NCI-H1105 (cell line): ENCODE measurements around the gene TAF13.

Experiments used
- DNase-seq: peaks from one replicate; lab custom pipeline; 2025; lab: John Stamatoyannopoulos, UW

TAF13 gene, protein sequence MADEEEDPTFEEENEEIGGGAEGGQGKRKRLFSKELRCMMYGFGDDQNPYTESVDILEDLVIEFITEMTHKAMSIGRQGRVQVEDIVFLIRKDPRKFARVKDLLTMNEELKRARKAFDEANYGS

DNA sequence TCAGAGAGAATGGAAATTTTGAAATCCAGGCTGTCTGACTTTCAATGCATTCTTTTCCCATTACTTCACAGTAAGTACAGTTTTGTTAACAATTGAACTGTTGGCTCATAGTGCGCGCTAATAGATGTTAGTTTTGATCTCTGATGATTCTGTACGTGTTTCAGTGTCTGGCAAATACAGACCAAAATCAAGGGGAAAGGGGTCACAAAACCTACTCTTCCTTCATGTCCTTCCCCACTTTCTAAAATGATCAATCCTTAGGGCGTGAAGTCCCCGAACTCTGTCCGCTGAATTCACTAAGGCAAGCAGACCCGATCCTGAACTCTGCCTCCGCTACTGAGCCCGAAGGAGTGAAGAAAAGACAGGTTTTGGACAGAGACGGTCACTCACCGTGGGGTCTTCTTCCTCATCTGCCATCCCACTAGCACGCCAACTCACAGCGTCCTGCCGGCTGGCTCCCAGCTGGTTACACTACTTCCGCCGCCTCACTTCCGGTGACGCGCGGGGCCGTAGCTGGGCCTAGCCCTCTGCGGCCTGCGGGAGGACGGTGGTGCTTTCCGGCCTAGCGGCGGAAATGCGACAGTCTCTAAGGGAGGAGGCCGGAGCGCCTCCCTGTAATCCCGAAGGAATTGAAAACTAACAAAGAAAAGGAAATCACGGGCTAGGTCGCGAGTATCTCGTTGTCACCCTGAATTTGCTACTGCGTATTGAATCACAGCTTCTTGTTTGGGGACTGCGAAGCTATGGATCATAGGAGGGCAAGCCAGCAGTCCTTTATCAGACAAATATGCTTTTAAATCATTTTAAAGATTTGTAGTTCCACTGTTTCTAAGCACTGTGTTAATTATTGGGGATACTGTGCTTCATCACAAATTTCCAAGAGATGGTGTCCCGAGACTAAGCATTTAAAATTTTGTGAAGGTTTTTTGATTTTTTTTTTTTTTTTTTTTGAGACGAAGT is at the start of gene TAF13:
TAF13 (minus strand) TSS at position 473 of the 960 bp plus-strand sequence; CDS start at position 417, 56 bp downstream.
- DNase-seq: peak; percentile 91

DNA sequence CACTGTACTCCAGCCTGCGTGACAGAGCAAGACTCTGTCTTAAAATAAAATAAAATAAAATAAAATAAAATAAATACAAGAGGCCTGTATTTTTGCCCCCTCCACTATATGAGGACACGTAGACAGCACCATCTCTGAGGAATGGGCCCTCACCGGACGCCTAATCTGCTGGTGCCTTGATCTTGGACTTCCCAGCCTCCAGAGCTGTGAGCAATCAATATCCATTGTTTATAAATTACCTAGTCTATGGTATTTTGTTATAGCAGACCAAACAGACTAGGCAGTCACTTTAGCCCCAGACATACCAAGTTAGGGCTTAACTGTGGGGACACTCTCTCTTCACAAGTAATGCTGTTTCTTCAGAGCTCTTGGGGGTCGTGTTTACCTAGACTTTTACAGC is 44.6 kb upstream of the TAF13 start:
- DNase-seq: no peak

DNA sequence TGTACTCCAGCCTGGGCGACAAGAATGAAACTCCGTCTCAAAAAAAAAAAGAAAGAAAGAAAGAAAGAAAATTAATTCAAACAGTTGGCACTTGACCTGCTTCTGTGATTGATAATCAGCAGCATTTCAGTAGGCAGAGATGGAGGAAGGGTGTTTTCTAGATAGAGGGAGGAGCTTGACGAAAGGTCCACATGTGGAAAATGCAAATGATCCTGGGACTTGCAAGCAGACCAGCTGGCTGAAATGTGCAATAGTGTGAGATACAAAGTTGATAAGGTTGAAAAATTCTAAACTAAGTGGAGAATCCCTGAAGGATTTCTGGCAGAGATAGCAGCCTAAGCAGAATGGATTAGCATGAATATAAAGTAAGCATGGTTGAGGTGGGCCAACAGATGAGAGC is 42.3 kb upstream of the TAF13 start:
- no peak for DNase-seq

DNA sequence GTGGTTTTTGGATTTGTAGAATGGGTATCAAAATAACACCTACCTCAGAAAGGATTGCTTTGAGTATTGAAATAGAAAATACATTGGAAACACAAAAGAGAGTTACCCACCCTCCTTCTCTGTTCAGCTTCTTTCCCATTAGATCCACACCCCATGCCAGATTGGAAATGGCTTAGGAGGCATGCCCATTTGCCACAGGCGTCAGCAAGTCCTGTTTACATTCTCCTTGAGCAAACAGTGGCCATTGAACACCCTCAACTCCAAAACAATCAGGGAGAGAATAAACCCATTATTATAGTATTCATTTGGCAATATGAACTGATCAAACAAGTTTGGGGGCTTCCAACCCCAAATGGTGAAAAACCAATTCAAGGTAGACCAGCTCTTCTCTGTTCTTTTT is 40.5 kb upstream of the TAF13 start:
- peak; percentile 81 for DNase-seq

DNA sequence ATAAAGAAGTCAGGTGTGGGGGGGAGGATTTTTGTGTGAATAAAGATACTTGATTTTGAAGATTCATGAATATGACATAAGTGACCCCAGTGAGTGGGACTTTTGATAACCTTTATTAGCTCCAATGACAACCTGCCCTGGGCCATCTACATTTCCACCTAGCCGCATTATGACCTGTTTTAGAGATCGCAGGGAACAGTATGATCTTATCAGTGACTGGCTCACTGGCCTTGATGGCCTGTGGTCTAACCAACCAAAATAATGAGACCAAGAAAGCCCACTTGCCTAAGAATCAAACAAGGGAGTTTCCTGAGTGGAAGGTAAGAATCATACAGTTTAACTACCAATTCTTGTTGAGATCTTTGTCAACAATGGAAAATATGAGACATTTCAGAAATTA is 39.9 kb upstream of the TAF13 start:
- DNase-seq: no peak

DNA sequence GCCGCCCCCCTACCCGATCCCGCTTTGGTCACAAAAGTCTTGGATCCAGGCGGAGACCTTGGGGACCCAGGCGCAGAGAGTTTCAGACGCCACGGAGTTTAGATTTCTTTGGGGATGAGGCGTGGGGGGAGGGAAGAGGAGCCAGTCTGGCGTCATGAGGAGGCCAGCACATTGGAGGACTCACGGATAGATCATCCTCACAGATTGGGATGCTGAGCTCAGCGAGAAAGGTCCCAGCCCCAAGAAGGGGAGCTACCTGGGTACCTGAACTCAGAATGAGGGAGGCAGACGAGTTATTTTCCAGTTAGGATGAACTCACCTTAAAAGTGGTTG is 38.5 kb upstream of the TAF13 start:
- peak; percentile 54 for DNase-seq

DNA sequence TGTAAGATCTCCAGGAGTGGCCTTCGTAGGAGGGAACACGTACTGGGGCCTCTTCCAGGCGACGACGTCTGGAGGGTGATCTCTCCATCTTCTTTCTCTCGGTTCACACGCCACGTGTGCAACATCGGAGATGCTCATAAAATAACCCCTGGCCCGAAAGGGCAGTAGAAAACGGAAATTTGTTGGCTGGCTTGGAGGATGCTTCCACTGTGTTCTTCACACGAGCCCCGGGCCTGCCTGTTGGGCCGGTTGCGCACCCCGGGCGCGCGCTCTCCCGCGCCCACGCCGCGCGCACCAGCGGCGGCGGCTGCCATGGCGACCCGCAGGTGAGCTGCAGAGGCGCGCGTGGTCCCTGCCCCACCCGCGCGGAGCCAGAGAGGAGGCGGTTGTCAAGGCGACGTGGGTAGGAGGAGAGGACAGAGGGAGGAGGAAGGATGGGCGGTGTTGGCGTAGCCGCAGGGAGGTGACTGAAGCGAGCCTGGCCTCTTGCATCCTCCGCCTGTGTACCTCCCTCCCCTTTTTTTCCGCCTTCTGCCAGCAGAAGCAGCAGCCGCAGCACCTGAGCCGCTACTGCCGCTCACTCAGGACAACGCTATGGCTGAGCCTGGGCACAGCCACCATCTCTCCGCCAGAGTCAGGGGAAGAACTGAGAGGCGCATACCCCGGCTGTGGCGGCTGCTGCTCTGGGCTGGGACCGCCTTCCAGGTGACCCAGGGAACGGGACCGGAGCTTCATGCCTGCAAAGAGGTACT is 38.0 kb upstream of the TAF13 start, which contains the start of gene ELAPOR1:
ELAPOR1 (plus strand) TSS at position 526 of the 752 bp plus-strand sequence; CDS start at position 595, 69 bp downstream.
- peak; percentile 79 for DNase-seq

DNA sequence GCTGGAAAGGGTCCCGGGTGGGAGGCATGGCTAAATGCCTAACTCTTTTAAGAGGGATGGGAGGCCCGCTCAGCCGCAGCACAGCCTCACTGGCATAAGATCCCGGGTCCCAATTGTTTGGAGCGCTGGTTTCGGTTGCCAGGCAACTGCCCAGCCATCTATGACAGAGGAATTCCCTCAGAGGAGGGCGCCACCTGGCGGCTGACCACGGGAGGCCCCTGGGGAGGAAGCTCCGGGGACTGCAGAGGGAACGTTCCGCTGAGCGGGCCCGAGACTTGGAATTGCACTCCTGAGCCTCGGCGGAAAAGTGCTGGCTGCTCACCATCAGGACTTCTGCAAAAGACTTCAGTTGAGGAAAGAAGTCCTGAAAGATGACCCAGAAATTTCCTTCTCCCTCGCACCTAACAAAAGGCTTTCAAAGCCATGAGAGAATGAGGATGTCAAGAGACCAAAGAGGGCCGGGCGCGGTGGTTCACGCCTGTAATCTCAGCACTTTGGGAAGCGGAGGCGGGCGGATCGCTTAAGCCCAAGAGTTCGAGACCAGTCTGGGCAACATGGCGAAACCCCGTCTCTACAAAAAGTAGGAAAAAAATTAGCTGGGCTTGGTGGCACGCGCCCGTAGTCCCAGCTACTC is 37.0 kb upstream of the TAF13 start:
- peak; percentile 94 for DNase-seq

DNA sequence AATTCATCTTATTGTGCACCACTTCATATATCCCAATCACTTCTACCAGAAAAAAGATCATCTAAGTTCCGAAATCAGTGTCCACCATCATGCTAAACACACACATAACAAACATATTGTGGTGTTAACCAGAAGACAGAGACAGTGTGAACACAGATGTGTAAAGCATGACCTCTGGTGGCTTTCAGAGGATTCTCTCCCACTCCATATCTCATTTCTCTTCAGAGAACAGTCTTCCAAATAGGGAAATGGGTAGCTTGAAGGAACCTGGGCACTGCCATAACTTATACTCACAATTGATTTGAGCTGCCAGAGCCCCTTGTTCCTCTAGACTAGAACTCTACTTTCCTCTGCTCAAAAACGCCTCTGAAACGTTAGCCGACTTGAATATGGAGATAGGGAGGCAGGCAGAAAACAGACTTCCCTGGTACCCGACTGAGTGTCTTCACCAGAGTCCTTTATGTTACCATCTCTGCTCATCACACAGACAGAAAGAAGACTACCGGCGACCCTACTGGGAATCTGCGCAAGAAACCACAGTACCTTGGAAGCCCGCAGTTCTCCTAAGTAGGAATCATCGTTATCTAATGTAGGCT is 36.4 kb upstream of the TAF13 start:
- no peak for DNase-seq

DNA sequence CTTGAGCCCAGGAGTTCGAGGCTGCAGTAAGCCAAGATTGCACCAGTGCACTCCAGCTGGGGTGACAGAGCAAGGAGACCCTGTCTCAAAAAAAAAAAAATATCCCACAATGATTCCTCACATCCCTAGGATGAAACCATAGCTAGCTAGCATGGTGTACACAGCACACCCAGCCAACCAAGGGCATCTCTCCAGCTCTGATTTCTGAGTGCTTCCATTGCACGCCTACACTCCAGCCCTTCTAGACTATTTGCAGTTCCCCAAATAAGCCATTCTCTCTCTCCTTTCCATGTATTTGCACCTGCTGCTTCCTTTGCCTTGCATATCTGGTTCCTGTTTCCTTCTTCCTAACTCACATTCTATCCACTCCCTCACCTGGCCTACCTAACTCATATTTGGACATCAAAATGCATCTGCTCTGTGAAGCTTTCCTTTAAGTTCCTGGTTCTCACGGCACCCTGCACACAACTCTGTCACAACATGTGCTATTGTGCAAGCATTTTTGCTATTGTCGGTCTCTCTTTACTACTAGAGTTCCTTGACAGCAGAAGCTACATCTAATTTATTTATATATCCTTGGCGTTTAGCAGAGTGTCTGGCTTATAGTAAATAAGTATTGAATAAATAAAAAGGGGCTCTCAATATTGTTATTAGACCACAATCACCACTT is 35.7 kb upstream of the TAF13 start:
- DNase-seq: no peak

DNA sequence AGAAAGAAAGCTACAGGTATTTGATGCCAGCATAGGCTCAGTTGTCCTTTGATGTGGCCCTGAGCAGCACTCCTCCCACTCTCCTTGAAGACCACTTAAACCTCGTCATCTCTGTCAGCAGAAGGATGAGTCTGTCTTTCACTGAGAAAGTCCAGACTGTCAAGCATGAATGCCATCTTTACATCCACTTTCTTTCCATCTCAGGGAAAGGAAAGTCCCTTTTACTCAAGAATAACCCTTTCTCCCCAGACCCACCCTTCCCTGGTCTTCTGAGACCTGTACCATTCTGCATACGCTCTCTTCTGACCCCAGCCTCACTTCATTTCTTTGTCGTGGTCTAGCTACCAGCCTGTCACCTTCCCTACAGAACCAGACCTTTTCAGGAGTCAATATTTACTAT is 34.1 kb upstream of the TAF13 start:
- no peak for DNase-seq

DNA sequence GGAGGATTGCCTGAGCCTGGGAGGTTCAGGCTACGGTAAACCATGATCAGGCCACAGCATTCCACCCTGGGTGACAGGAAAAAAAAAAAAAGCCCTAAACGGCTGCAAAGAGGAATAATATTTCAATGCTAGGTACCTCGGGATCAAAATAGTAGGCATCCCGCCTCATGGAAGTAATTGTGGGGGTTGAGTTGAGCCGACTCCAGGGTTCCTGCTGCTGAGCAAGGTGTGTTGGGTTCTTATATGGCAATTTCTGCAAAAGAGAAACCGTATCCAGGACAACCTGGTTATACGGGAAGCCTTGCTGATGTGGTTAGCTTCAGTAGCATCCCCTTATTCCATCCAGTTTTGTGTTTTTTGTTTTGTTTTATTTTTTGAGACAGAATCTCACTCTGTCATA is 32.0 kb upstream of the TAF13 start:
- no peak for DNase-seq

DNA sequence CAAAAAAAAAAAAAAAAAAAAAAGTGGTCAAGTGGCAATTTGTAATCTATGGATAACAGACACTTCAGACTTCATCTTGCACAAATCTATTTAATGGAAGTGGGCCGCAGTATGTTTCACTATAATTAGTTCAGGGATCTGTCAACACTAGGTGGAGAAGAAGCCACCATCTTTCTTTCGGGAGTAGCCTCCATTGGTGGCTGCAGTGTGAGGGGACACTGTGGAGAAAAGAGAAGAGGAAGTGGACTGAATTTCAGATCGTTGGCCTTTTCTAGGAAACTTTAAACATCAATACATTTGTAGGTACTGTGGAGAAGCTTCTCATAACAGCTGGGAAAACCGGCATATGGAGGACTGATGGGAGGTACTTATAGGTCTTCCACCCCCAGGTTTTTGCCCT is 30.1 kb upstream of the TAF13 start:
- no peak for DNase-seq

DNA sequence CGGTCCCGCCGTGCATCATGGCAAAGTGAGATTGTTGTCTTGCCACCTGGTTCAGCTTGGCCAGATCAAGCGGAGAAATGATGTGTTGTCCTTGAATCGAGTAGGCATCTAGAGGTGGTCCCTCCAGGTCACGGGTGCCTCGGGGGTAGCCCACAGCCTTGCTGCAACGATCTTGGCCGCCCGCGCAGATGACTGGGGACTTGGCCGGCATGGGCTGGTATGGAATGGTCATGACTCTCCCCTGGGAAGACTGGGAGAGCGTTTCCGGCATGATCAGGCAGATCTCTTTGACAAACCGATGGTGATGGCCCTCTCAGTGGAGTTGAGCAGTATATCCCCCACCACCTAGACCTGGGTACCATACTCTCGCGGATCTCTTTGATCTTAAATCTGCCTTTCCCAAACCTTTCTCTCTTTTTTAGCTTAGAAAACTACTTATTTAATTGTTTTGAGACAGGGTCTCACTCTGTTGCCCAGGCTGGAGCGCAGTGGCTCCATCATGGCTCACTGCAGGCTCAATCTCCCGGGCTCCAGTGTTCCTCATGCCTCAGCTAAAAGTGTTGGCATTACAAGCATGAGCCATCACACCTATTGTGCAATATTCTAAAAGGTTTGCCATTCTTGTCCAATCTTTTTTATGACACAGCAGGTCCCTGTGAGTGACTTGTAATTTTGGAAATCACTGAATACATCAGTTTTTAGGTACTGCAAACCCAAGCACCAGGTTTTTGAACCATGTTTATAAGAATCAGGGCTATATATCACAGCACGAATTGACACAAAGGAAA is 28.8 kb upstream of the TAF13 start:
- no peak for DNase-seq

DNA sequence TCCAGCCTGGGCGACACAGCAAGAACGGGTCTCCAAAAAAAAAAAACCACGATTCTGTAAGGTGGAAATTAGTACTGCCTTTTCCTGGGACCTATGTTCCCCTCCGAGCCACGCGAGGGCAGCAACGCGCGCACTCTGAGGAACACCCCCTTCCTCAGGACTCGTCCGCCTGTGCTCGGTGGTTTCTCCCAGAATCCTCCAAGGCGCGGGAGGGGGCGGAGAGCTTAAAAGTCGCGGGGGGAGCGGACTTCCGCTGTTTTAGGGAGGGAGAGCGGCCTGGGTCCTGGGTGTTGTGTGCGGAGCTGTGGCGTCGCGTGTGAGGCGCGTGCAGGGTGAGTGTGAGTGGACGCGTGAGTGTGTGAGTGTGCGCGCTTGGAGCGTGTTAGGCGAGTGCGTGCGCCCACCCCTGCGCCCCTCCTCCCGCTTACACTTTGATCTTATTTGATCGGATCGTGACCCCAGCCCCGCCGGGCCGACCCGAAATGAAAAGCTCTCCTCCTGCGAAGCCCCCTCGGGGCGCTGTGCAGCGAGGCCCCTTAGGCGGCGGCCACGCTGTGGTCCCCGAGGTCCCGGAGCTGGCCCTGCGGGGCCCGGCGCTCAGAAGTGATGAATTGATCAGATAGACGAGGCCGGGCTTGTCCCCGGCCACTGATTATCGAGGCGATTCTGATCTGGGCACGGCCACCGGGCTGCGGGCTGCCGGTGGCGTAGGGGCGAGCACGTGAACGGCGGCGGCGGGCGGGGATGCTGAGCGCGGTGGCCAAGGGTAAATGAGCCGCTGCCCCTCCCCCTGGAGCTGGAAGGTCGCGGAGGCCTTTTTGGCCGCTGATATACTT is 24.4 kb upstream of the TAF13 start:
- DNase-seq: peak; percentile 97

DNA sequence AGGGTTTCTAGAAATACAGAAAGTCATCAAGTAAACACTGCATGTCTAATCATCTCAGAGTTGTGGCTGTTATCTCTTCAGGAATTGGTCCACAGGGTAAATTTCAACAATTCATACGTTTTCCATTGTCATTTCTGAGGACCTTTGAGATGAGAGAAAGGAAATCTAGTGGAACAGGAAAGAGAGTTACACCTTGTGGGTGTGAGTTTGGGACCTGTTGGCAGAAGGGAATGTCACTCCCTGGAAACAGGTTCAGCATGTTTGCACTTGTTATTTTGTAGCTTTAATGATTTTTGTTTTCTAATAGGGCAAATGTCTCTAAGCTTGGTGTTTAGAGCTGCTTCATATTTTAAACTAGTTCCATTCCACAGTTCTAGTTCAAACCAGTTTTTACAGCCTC is 20.3 kb upstream of the TAF13 start:
- no peak for DNase-seq

DNA sequence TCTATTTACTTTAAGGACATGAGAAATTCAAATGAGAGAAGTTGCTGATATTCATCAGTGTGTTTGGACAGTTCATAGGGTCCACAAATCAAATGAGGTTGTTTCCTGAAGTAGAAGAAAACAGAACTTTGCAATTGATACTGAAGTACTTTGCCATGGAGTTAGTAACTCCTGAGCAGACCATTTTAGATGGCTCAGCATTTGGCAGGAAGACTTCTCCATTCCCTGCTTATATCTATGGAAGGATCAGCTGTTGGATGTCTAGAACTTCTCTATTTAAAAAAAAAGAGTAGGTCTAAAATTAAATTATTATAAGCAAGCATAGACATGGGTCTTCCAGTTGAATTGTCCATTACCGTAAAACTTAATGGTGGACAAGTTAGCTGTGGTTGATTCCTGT is 19.8 kb upstream of the TAF13 start:
- DNase-seq: no peak

DNA sequence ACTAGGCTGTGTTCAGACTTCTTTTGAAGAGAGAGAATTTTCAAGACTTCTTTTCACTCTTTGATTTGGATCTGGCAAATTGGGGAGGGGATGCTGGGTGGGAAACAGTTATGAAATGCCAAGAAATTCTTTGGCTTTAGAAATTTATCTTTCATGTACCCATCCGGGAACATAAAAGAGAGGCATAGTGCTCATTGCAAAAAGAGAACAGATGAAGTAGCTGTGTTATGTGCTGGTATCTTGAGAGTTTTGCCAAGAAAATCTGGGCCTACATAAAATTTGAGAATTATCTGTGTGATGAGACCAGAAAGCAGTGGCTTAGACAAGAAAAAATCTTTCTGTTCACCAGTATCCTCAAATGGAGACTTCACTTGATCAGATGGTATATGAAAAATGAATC is 19.1 kb upstream of the TAF13 start:
- DNase-seq: no peak

DNA sequence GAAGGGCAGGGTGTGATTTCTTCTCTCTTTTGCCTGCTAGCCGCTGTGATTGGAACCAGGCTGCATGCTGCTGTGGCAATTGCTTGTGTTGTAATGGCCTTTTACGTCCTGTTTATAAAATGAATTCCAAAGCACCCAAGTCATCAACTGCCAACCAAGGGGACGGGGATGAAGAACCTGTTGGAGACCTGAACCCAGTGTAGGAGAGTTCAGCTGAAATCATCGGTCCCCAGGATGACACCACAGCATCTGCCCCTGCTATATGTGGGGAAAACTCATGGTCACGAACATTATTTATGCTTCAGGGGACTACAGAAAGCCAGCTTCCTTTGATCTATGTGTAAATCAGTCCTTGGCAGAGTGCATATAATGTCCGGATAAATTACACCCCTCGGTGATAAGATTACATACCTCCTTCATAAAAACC is 18.6 kb upstream of the TAF13 start:
- DNase-seq: no peak

DNA sequence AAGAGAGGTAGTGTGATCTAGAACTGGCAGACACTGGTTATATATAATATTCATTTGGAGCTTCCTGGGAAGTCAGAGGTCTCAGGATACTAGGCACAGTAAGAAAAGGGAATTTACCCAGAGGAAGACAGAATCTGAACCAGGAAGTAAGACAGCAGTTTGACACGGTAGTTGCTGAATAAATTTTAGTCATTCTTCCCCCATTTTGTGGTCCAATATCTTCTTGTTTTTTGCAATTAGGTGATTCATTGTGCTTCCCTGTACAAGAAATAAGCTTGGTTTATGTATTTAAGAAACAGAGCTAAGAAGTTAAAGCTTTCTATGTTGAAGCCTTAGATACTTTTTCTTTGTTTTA is 16.0 kb upstream of the TAF13 start:
- DNase-seq: no peak
